ENCODE results near the gene PIGW.

The PIGW gene

DNA sequence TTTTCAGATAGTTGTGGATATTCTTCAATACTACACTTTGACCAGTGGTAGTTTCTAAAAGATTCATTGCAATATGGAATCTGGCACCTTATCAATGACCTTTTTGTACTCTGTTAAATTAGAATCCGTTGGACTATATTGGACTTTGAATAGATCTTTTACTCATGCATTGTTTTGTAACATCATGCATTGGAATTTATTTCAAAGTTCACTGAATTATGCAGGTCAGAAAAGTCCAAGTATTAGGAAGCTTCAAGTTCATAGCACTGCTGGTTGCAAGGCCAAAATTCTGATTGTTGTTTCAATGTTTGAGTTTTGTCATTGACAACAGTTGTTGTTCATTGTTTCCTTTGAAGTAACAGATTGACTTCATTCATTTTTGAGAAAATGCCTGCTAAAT is 49.0 kb downstream of the PIGW start:
- H3K4me1 Mint-ChIP-seq, result no peaks in the 10 kb centered on the region
- no peak overlapping the region for H3K4me3 Mint-ChIP-seq
- H3K27ac Mint-ChIP-seq, result no peak overlapping the region
- TF ChIP-seq, protein P1, sequence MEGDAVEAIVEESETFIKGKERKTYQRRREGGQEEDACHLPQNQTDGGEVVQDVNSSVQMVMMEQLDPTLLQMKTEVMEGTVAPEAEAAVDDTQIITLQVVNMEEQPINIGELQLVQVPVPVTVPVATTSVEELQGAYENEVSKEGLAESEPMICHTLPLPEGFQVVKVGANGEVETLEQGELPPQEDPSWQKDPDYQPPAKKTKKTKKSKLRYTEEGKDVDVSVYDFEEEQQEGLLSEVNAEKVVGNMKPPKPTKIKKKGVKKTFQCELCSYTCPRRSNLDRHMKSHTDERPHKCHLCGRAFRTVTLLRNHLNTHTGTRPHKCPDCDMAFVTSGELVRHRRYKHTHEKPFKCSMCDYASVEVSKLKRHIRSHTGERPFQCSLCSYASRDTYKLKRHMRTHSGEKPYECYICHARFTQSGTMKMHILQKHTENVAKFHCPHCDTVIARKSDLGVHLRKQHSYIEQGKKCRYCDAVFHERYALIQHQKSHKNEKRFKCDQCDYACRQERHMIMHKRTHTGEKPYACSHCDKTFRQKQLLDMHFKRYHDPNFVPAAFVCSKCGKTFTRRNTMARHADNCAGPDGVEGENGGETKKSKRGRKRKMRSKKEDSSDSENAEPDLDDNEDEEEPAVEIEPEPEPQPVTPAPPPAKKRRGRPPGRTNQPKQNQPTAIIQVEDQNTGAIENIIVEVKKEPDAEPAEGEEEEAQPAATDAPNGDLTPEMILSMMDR (IDR thresholded peaks at IDR 0.05; ENCODE audit: unreplicated experiment in 3 of 3), result no peak
- peaks cover 60% of the 10 kb centered on the region for H3K36me3 Mint-ChIP-seq (ENCODE audit: low read depth)
- no peaks in the 10 kb centered on the region for H3K9me3 Mint-ChIP-seq
- H3K27me3 Mint-ChIP-seq (ENCODE audit: low read depth), result no peaks in the 10 kb centered on the region

DNA sequence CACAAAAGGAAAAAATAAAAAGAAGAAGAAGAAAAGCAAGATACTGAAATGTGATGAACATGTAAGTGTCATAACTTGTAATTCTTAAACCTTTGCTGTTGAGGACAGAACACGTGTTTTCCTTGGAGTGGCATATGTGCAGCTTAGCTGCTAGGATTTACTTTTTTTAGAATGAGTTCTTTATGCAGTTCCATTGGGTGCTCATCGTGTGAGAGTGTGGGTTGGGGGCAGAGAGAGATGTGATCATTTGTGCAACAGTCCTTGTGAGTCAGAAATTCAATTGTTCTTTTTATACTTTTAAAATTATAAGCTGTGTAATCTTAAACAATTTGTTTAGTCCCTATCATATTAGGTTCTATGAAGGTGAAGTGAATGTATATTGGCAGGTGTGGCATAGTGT is 51.4 kb downstream of the PIGW start:
- TF ChIP-seq, protein P1 (IDR thresholded peaks at IDR 0.05; ENCODE audit: unreplicated experiment in 3 of 3), result no peak
- Mint-ChIP-seq H3K9me3 (no peaks in the 10 kb centered on the region), H3K4me1 (peaks cover 6% of the 10 kb centered on the region), H3K27ac (no peak overlapping the region), H3K36me3 (ENCODE audit: low read depth) (peaks cover 48% of the 10 kb centered on the region), H3K27me3 (ENCODE audit: low read depth) (no peaks in the 10 kb centered on the region), H3K4me3 (no peak overlapping the region)

Data from nephron (organoid).